GM21825 (cell line): ENCODE measurements around the gene ATP4A.

Experiments used
- ATAC-seq: cut with Tn5 transposase; IDR thresholded peaks from one replicate; pipeline ENCODE4 v1.9.1; 2021; ENCODE audit warnings: mild to moderate bottlenecking, moderate library complexity; ENCODE audit not compliant: unreplicated experiment

Gene ATP4A

GRCh38 chr19:35528218-35529038 is 35.0 kb downstream of the ATP4A start, which contains the start of gene SBSN:
Gene SBSN, minus strand, starts transcription at chr19:35528311. Its CDS starts 30 bp downstream, at chr19:35528281.
- no peak for ATAC-seq

- ATAC-seq = no peak
Observed at GRCh38 chr19:35525873-35526272, 37.6 kb downstream of the ATP4A start.

- no peak for ATAC-seq
Observed at GRCh38 chr19:35524181-35524837, 39.1 kb downstream of the ATP4A start.

- no peak for ATAC-seq
Observed at GRCh38 chr19:35522745-35523327, 40.6 kb downstream of the ATP4A start.

GRCh38 chr19:35521124-35521743 is 42.2 kb downstream of the ATP4A start:
- ATAC-seq = no peak

GRCh38 chr19:35519291-35519690 is 44.2 kb downstream of the ATP4A start:
- ATAC-seq = no peak

GRCh38 chr19:35518313-35518712 is 45.1 kb downstream of the ATP4A start:
- no peak for ATAC-seq

GRCh38 chr19:35517342-35517741 is 46.1 kb downstream of the ATP4A start:
- no peak for ATAC-seq

- ATAC-seq = no peak
Observed at GRCh38 chr19:35516310-35516709, 47.1 kb downstream of the ATP4A start.

GRCh38 chr19:35514282-35514809 is 49.1 kb downstream of the ATP4A start:
- no peak for ATAC-seq

GRCh38 chr19:35513628-35514281 is 49.7 kb downstream of the ATP4A start, which contains the start of gene DMKN:
Gene DMKN, minus strand, starts transcription at chr19:35513649. Its CDS starts 174 bp downstream, at chr19:35513475.
- ATAC-seq = no peak

GRCh38 chr19:35512831-35513627 is 50.4 kb downstream of the ATP4A start:
- ATAC-seq = no peak

- no peak for ATAC-seq
Observed at GRCh38 chr19:35511337-35511736, 52.1 kb downstream of the ATP4A start.

- no peak for ATAC-seq
Observed at GRCh38 chr19:35510626-35510964, 52.9 kb downstream of the ATP4A start.

- peak; percentile 46 for ATAC-seq
Observed at GRCh38 chr19:35509861-35510625, 53.4 kb downstream of the ATP4A start.

GRCh38 chr19:35509018-35509652 is 54.3 kb downstream of the ATP4A start:
- ATAC-seq = no peak

GRCh38 chr19:35508129-35508528 is 55.3 kb downstream of the ATP4A start:
- no peak for ATAC-seq

- no peak for ATAC-seq
Observed at GRCh38 chr19:35507561-35507960, 55.9 kb downstream of the ATP4A start.

- no peak for ATAC-seq
Observed at GRCh38 chr19:35506011-35506410, 57.4 kb downstream of the ATP4A start.
